Endometrial microvascular endothelial cells (primary cell): Measurements from ENCODE around the gene ADAMTS16. TPM values are rescaled to one million over a fixed set of nuclear protein-coding genes. Genes with fewer than 3 reads are reported as not detected.

Experiments used
- in situ Hi-C: cut with HindIII; loops from 2 replicates; pipeline ENCODE4 v1.10.0; 2017; ENCODE audit warnings: low sequenced_read_pairs, low pct_unique_long_range_greater_than_20kb; ENCODE audit errors: inconsistent ontology term
- total RNA-seq: library from RNA; depleted of rRNA; stranded (reverse); fragments of >200 nt; gene quantifications from one replicate; pipeline ENCODE4 v1.2.3, GENCODE V29; 2015; ENCODE audit errors: inconsistent ontology term

The ADAMTS16 gene
- total RNA-seq, 1 donor from 2014 or later, result not detected

- in situ Hi-C loops, result no loop called here
These were observed 69.6 kb downstream of the ADAMTS16 start for GRCh38 chr5:5209510-5210286.

GRCh38 chr5:5217371-5217770, 77.2 kb downstream of the ADAMTS16 start:
- in situ Hi-C loops, result no loop called here

GRCh38 chr5:5218396-5218795, 78.3 kb downstream of the ADAMTS16 start:
- in situ Hi-C loops, result no loop called here

GRCh38 chr5:5219541-5219940, 79.4 kb downstream of the ADAMTS16 start:
- in situ Hi-C loops, result no loop called here

GRCh38 chr5:5220901-5221631, 80.9 kb downstream of the ADAMTS16 start:
- in situ Hi-C loops, result no loop called here

GRCh38 chr5:5221724-5222123, 81.6 kb downstream of the ADAMTS16 start:
- in situ Hi-C loops, result no loop called here

- in situ Hi-C loops, result no loop called here
These were observed 91.4 kb downstream of the ADAMTS16 start for GRCh38 chr5:5231576-5231975.

- in situ Hi-C loops, result no loop called here
These were observed 94.8 kb downstream of the ADAMTS16 start for GRCh38 chr5:5234912-5235311.

- in situ Hi-C loops, result no loop called here
These were observed 95.6 kb downstream of the ADAMTS16 start for GRCh38 chr5:5235685-5236084.

- in situ Hi-C loops, result no loop called here
These were observed 99.1 kb downstream of the ADAMTS16 start for GRCh38 chr5:5239191-5239590.

- in situ Hi-C loops, result no loop called here
These were observed 100.1 kb downstream of the ADAMTS16 start for GRCh38 chr5:5240234-5240633.

GRCh38 chr5:5242056-5242455, 101.9 kb downstream of the ADAMTS16 start:
- in situ Hi-C loops, result no loop called here

GRCh38 chr5:5246736-5247135, 106.6 kb downstream of the ADAMTS16 start:
- in situ Hi-C loops, result no loop called here

- in situ Hi-C loops, result no loop called here
These were observed 110.6 kb downstream of the ADAMTS16 start for GRCh38 chr5:5250758-5251157.

GRCh38 chr5:5252106-5252505, 112.0 kb downstream of the ADAMTS16 start:
- in situ Hi-C loops, result no loop called here

- in situ Hi-C loops, result no loop called here
These were observed 117.2 kb downstream of the ADAMTS16 start for GRCh38 chr5:5257353-5257752.

- in situ Hi-C loops, result no loop called here
These were observed 118.4 kb downstream of the ADAMTS16 start for GRCh38 chr5:5258564-5258963.

- in situ Hi-C loops, result no loop called here
These were observed 124.6 kb downstream of the ADAMTS16 start for GRCh38 chr5:5264727-5265126.

- in situ Hi-C loops, result no loop called here
These were observed 126.2 kb downstream of the ADAMTS16 start for GRCh38 chr5:5266297-5266696.

GRCh38 chr5:5270161-5270560, 130.0 kb downstream of the ADAMTS16 start:
- in situ Hi-C loops, result no loop called here
